Measurements from ENCODE around the gene ATP1B1. TPM values are rescaled to one million over a fixed set of nuclear protein-coding genes. Genes with fewer than 3 reads are reported as not detected.

The ATP1B1 gene
- 100 to 1,000 TPM in 1 of 7 donors, 10 to 100 TPM in 6; 42.1 to 101 (median 66.2) TPM for total RNA-seq
- 10 to 100 TPM in 1 of 3 donors, 1 to 10 TPM in 2; 3.1 to 14.7 (median 5.9) TPM for polyA plus RNA-seq
- long read RNA-seq, donor 1, transcript ATP1B1-201 (6 exons, 1,883 nt) = major isoform, 10 of 38 reads
- long read RNA-seq, donor 1, partial matches to known transcripts = 28 of 38 reads
- long read RNA-seq, donor 1, other reads (novel, unspliced or antisense) = 0 of 38 reads
- long read RNA-seq, donor 2, transcript ATP1B1-201 (6 exons, 1,883 nt) = major isoform, 19 of 52 reads
- long read RNA-seq, donor 2, partial matches to known transcripts = 27 of 52 reads
- long read RNA-seq, donor 2, other reads (novel, unspliced or antisense) = 6 of 52 reads

DNA sequence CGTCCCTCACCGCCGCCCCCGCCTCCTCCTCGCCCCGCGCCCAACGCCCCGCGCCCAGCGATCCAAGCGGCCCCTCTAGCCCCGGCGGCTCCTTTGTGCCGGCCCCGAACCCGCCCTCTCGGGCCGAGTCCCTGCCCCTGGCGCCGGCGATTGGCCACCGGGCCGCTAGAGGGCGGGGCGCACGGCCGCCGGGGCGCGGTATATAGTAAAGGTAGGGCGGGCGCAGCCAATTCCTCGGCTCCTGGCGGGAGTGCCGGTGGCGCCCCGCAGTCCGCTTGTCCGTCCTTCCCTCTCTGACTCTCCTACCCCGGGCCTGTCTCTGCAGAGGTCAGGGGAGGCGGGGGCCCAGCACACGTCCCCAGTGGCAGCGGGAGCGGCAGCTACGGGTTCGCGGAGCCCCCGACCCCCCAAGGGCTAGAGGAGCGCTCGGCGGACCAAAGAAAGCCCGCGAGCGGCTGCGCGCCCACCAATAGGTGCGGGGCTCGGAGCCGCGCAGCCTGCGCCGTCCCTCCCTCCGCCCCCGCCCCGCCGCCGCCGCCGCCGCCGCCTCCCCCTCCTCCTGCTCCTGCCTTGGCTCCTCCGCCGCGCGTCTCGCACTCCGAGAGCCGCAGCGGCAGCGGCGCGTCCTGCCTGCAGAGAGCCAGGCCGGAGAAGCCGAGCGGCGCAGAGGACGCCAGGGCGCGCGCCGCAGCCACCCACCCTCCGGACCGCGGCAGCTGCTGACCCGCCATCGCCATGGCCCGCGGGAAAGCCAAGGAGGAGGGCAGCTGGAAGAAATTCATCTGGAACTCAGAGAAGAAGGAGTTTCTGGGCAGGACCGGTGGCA, at the start of gene ATP1B1:
Gene ATP1B1, plus strand, starts transcription at position 596 of the 826 bp plus-strand sequence. Its CDS starts 140 bp downstream, at position 736.
- peaks cover 7 to 86% (median 41%) of the 10 kb centered on the region in 6 donors for H3K4me1 ChIP-seq
- DNase-seq = peak; percentile 94
- TF ChIP-seq POLR2AphosphoS5 (IDR thresholded peaks at IDR 0.05) = peak; percentile 93 to 98 (median 94)
- TF ChIP-seq, protein P1, sequence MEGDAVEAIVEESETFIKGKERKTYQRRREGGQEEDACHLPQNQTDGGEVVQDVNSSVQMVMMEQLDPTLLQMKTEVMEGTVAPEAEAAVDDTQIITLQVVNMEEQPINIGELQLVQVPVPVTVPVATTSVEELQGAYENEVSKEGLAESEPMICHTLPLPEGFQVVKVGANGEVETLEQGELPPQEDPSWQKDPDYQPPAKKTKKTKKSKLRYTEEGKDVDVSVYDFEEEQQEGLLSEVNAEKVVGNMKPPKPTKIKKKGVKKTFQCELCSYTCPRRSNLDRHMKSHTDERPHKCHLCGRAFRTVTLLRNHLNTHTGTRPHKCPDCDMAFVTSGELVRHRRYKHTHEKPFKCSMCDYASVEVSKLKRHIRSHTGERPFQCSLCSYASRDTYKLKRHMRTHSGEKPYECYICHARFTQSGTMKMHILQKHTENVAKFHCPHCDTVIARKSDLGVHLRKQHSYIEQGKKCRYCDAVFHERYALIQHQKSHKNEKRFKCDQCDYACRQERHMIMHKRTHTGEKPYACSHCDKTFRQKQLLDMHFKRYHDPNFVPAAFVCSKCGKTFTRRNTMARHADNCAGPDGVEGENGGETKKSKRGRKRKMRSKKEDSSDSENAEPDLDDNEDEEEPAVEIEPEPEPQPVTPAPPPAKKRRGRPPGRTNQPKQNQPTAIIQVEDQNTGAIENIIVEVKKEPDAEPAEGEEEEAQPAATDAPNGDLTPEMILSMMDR (IDR thresholded peaks at IDR 0.05 in 8 of 11, conservative IDR thresholded peaks at IDR 0.05 in 3 of 11) = peak in 10 of 11 experiments; percentile 38 to 87 (median 70)
- TF ChIP-seq POLR2A (IDR thresholded peaks at IDR 0.05) = peak in 2 of 3 donors; percentile 43 to 97
- H3K9me3 ChIP-seq = no peaks in the 10 kb centered on the region
- no peaks in the 10 kb centered on the region for H3K36me3 ChIP-seq
- WGBS, 5 donors = 0 to 1% (median 1%) methylated on average over 31 to 96 of the region's 100 CpGs
- peak within 1 kb of the TSS; percentile 66 to 91 (median 82) for H3K27ac ChIP-seq
- H3K27me3 ChIP-seq (replicated peaks in 1 of 7) = peaks cover 0 to 70% (median 8%) of the 10 kb centered on the region in 7 donors
- intact Hi-C loops (cut with DNase I; ENCODE audit: low total_unique reads) = loop anchor here (5.0 kb wide), 1 partner anchor 49 kb away; no protein-coding TSS in a partner anchor
- peak within 1 kb of the TSS; percentile 73 to 92 (median 86) for H3K4me3 ChIP-seq

DNA sequence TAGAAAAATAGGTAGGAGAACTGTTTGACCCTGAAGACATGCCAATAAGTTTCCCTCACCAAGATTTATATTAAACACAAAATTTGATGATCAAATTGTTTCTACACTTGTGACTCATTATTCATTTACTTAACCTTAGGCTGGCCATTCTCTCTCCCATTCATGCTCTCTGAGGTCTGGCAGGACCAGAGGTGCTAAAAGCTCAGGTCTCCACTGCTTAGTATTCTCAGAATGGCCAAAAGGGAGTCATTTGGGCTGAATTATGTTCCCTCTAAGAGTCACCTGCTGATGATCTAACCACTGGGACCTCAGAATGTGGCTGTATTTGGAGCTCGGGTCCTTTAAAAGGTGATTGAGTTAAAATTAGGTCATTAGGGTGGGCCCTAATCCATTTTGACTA, 47.1 kb upstream of the ATP1B1 start:
- Histone ChIP-seq H3K36me3 (no peaks in the 10 kb centered on the region), H3K27ac (peak overlapping the region in 1 of 8 donors; percentile 64), H3K9me3 (peaks cover 0 to 8% (median 0%) of the 10 kb centered on the region in 8 donors), H3K27me3 (replicated peaks in 1 of 7) (peaks cover 0 to 4% (median 0%) of the 10 kb centered on the region in 7 donors), H3K4me3 (no peak overlapping the region), H3K4me1 (peaks cover 0 to 11% (median 3%) of the 10 kb centered on the region in 6 donors)
- intact Hi-C loops (cut with DNase I; ENCODE audit: low total_unique reads) = loop anchor here (5.0 kb wide), 1 partner anchor 48 kb away; the partner anchor contains the start of gene ATP1B1
- WGBS, 5 donors = 80 to 92% (median 85%) methylated on average over 1 of the region's 1 CpG
- DNase-seq = no peak
- TF ChIP-seq, protein P1 (IDR thresholded peaks at IDR 0.05 in 8 of 11, conservative IDR thresholded peaks at IDR 0.05 in 3 of 11) = no peak
- TF ChIP-seq POLR2AphosphoS5 (IDR thresholded peaks at IDR 0.05) = no peak
- TF ChIP-seq POLR2A (IDR thresholded peaks at IDR 0.05) = no peak

DNA sequence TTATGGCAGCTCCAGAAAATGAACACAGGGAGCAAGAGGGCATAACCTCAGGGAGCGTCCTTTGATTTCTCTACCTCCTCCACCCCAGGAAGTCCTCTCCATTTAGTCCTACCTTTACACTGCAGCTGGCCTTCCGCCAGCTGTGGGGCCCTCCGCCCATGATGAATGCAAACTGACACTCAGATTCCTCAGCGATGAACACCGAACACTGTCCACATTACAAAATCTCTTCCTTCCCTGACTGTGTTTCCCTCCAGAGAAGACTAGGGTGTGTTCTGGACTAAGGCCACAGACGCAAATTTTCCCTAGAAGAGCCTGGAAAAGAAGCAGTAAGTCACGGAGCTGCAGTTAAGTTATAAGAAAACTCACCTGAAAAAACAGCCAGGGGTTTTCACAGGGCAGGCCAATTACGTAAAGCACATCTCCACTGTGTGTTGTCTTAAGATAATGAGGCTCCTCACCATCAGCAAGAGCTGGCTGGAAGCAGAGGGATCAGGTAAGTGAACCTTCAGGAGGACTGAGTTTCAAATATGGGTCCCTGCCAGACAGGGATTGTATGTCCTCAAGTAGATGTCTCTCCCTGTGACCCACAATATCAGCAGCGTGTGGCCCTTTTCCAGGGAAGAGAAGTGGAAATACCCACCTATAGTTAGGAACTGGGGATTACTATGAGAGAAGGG, 46.3 kb upstream of the ATP1B1 start:
- DNase-seq = no peak
- H3K4me3 ChIP-seq = no peak overlapping the region
- H3K27ac ChIP-seq = peak overlapping the region in 4 of 8 donors; percentile 23 to 64 (median 44)
- peaks cover 0 to under 1% (median 0%) of the 10 kb centered on the region in 7 donors for H3K27me3 ChIP-seq (replicated peaks in 1 of 7)
- peaks cover 0 to 11% (median 3%) of the 10 kb centered on the region in 6 donors for H3K4me1 ChIP-seq
- intact Hi-C loops (cut with DNase I; ENCODE audit: low total_unique reads) = no loop called here
- TF ChIP-seq POLR2A (IDR thresholded peaks at IDR 0.05) = no peak
- TF ChIP-seq POLR2AphosphoS5 (IDR thresholded peaks at IDR 0.05) = no peak
- TF ChIP-seq, protein P1 (IDR thresholded peaks at IDR 0.05 in 8 of 11, conservative IDR thresholded peaks at IDR 0.05 in 3 of 11) = no peak
- 77 to 89% (median 84%) methylated on average over 9 of the region's 9 CpGs for WGBS, 5 donors
- H3K36me3 ChIP-seq = no peaks in the 10 kb centered on the region
- peaks cover 0 to 12% (median 0%) of the 10 kb centered on the region in 8 donors for H3K9me3 ChIP-seq

Data from spleen (tissue), 13 donors.